Bronchial epithelial cell (primary cell): ENCODE measurements around the gene STK32C. TPM values are rescaled to one million over a fixed set of nuclear protein-coding genes. Genes with fewer than 3 reads are reported as not detected.

Experiments
- DNase-seq: peaks from one replicate; pipeline ENCODE4 v3.0.0-alpha.2; 2010; ENCODE audit warnings: low read depth
- FAIRE-seq: peaks from 2 replicates; lab custom pipeline; 2011; peaks lifted over from hg19 to GRCh38; lab: Jason Lieb, UNC
- H3K27me3 ChIP-seq: 2 replicates; pipeline ENCODE4 v1.5.1; 2011; ENCODE audit warnings: low read length; ENCODE audit not compliant: control insufficient read depth, insufficient read depth
- H3K36me3 ChIP-seq: 2 replicates; pipeline ENCODE4 v1.5.1; 2011; ENCODE audit warnings: low read length; ENCODE audit not compliant: control insufficient read depth, insufficient read depth
- H3K4me3 ChIP-seq: 2 replicates; pipeline ENCODE4 v1.5.1; 2011; ENCODE audit warnings: mild to moderate bottlenecking, low read depth, low read length, control low read depth
- CTCF ChIP-seq: IDR thresholded peaks from 2 replicates; pipeline ENCODE4 v1.5.1; 2011; ENCODE audit warnings: mild to moderate bottlenecking, moderate library complexity, low read length, control low read depth, inconsistent platforms; ENCODE audit not compliant: insufficient read depth, severe bottlenecking
- total RNA-seq: library from RNA; depleted of rRNA; stranded (reverse); fragments of >200 nt; gene quantifications from 2 replicates; pipeline ENCODE4 v1.2.1, GENCODE V29; 2014

The STK32C gene
- total RNA-seq, 1 donor from 2014 or later: 9.7 TPM

- DNase-seq (no peak), FAIRE-seq (no peak)
- Histone ChIP-seq H3K27me3 (peaks cover 14% of the 10 kb centered on the region), H3K4me3 (peak overlapping the region; percentile 6), H3K36me3 (no peaks in the 10 kb centered on the region)
- TF ChIP-seq CTCF: no peak
Observed at GRCh38 chr10:132187430-132188138, 120.2 kb downstream of the STK32C start.

GRCh38 chr10:132186488-132187429 is 121.0 kb downstream of the STK32C start, which contains the start of gene DPYSL4:
Gene DPYSL4, plus strand, starts transcription at chr10:132186948. Its CDS starts 116 bp downstream, at chr10:132187064.
- FAIRE-seq (no peak), DNase-seq (no peak)
- peaks cover 17% of the 10 kb centered on the region for H3K27me3 ChIP-seq
- TF ChIP-seq CTCF: no peak
- peak within 1 kb of the TSS; percentile 16 for H3K4me3 ChIP-seq
- H3K36me3 ChIP-seq: no peaks in the 10 kb centered on the region

- FAIRE-seq (no peak), DNase-seq (peak; percentile 3)
- peaks cover 17% of the 10 kb centered on the region for H3K27me3 ChIP-seq
- H3K4me3 ChIP-seq: no peak overlapping the region
- H3K36me3 ChIP-seq: no peaks in the 10 kb centered on the region
- TF ChIP-seq CTCF: no peak
Observed at GRCh38 chr10:132185601-132186487, 121.9 kb downstream of the STK32C start.

- Histone ChIP-seq H3K27me3 (peaks cover 17% of the 10 kb centered on the region), H3K4me3 (no peak overlapping the region), H3K36me3 (no peaks in the 10 kb centered on the region)
- no peak for DNase-seq
- no peak for TF ChIP-seq CTCF
- FAIRE-seq: no peak
Observed at GRCh38 chr10:132184816-132185593, 122.7 kb downstream of the STK32C start.

GRCh38 chr10:132183046-132183445 is 124.7 kb downstream of the STK32C start:
- peaks cover 16% of the 10 kb centered on the region for H3K27me3 ChIP-seq
- H3K36me3 ChIP-seq: no peaks in the 10 kb centered on the region
- DNase-seq (peak; percentile 5), FAIRE-seq (no peak)
- no peak overlapping the region for H3K4me3 ChIP-seq
- TF ChIP-seq CTCF: no peak
